A549 (cell line): ENCODE measurements around the gene MEG3. TPM values are rescaled to one million over a fixed set of nuclear protein-coding genes. Genes with fewer than 3 reads are reported as not detected.

Experiments used
- ATAC-seq, 2 experiments: fragments of 200-7000 bp in 1 of 2; fragments of >200 bp in 1 of 2; cut with Nextera tagmentation in 1 of 2; cut with Tn5 transposase in 1 of 2; 3 replicates each; pipeline versions ENCODE4 v1.8.0 to v1.9.1; 2018 to 2020; ENCODE audit warnings: mild to moderate bottlenecking in 1 of 2, moderate library complexity in 1 of 2
- CTCF ChIA-PET: fragments of 300-600 bp; sonication (Branson Sonifier 250); formaldehyde crosslinking; extraction: SDS; loops from one replicate; lab custom pipeline; 2021; ENCODE audit warnings: antibody characterized with exemption, inconsistent platforms; lab: Yijun Ruan, JAX
- POLR2A ChIA-PET: fragments of 350-600 bp; formaldehyde crosslinking; extraction: SDS; loops from one replicate; lab custom pipeline; 2021; ENCODE audit warnings: antibody characterized with exemption, inconsistent platforms; lab: Yijun Ruan, JAX
- DNase-seq, 2 experiments: peaks; one replicate each; pipeline versions ENCODE4 v3.0.0 to v3.0.0-alpha.2; 2011 to 2016; ENCODE audit warnings: low read depth in 1 of 2, low spot score in 1 of 2
- FAIRE-seq: peaks from 2 replicates; lab custom pipeline; 2011; peaks lifted over from hg19 to GRCh38; lab: Jason Lieb, UNC
- H3K27ac ChIP-seq, 2 experiments: fragments of >200 bp; sonication (Bioruptor Twin); formaldehyde crosslinking; 3 replicates each; pipeline ENCODE4 v1.5.1; 2016 to 2017
- H3K4me1 ChIP-seq: fragments of >200 bp; sonication (Bioruptor Twin); formaldehyde crosslinking; 3 replicates; pipeline ENCODE4 v1.6.1; 2016
- H3K4me2 ChIP-seq: fragments of >200 bp; sonication (Bioruptor Twin); formaldehyde crosslinking; 3 replicates; pipeline ENCODE4 v1.6.1; 2016
- H3K4me3 ChIP-seq: fragments of >200 bp; sonication (Bioruptor Twin); formaldehyde crosslinking; 3 replicates; pipeline ENCODE4 v1.5.1; 2016
- H3K9me3 ChIP-seq: fragments of >200 bp; sonication (Bioruptor Twin); formaldehyde crosslinking; 3 replicates; pipeline ENCODE4 v1.6.1; 2016
- BHLHE40 ChIP-seq: IDR thresholded peaks from 2 replicates; pipeline ENCODE4 v1.6.1; 2012; ENCODE audit warnings: low read depth, low read length, inconsistent platforms
- CHD2 ChIP-seq: fragments of 150-350 bp; IDR thresholded peaks from 2 replicates; pipeline ENCODE4 v1.6.1; 2014; ENCODE audit warnings: low read length; ENCODE audit not compliant: partially characterized antibody
- CHD4 ChIP-seq: fragments of 200-600 bp; sonication (generic); IDR thresholded peaks from 2 replicates; pipeline ENCODE4 v1.6.1; 2016; ENCODE audit warnings: antibody characterized with exemption, mild to moderate bottlenecking, borderline replicate concordance
- EHF ChIP-seq: fragments of 250-450 bp; sonication (Bioruptor Pico); IDR thresholded peaks from 2 replicates; pipeline ENCODE4 v1.5.0; 2020; ENCODE audit warnings: mild to moderate bottlenecking
- FOSL2 ChIP-seq, 2 experiments: fragments of 450-650 bp in 1 of 2; fragments of >200 bp in 1 of 2; sonication (Bioruptor Twin) in 1 of 2; formaldehyde crosslinking; IDR thresholded peaks; 2 replicates each; pipeline versions ENCODE4 v1.5.0 to v1.6.1; 2016 to 2020; ENCODE audit warnings: mild to moderate bottlenecking in 1 of 2, moderate library complexity in 1 of 2
- FOXS1 ChIP-seq: fragments of 250-450 bp; sonication (Bioruptor Pico); IDR thresholded peaks from 2 replicates; pipeline ENCODE4 v1.5.0; 2020; ENCODE audit warnings: mild to moderate bottlenecking, moderate library complexity
- HDAC2 ChIP-seq: fragments of 200-600 bp; sonication (generic); IDR thresholded peaks from 2 replicates; pipeline ENCODE4 v1.6.1; 2016
- HEYL ChIP-seq: fragments of 250-450 bp; sonication (Bioruptor Pico); IDR thresholded peaks from 2 replicates; pipeline ENCODE4 v1.8.0; 2021; ENCODE audit warnings: mild to moderate bottlenecking, moderate library complexity
- HOXB5 ChIP-seq: fragments of 250-450 bp; sonication (Bioruptor Pico); IDR thresholded peaks from 2 replicates; pipeline ENCODE4 v1.5.0; 2020; ENCODE audit warnings: mild to moderate bottlenecking, moderate library complexity
- JUN ChIP-seq, 2 experiments: fragments of >200 bp; sonication (Bioruptor Twin); formaldehyde crosslinking; IDR thresholded peaks; 2 replicates in 1 of 2; 3 replicates in 1 of 2; pipeline ENCODE4 v1.6.1; 2016 to 2017
- POLR2A ChIP-seq: IDR thresholded peaks from 2 replicates; pipeline ENCODE4 v1.6.1; 2012; ENCODE audit warnings: mild to moderate bottlenecking, low read length
- POLR2AphosphoS2 ChIP-seq: conservative IDR thresholded peaks from 2 replicates; pipeline ENCODE4 v1.6.1; 2012; ENCODE audit warnings: low read length, improper control_type of control experiment, inconsistent platforms
- RAD21 ChIP-seq, 2 experiments: fragments of >200 bp in 1 of 2; sonication (Bioruptor Twin) in 1 of 2; formaldehyde crosslinking in 1 of 2; IDR thresholded peaks in 1 of 2; conservative IDR thresholded peaks in 1 of 2; 2 replicates in 1 of 2; 3 replicates in 1 of 2; pipeline ENCODE4 v1.6.1; 2012 to 2018; ENCODE audit warnings: inconsistent platforms in 1 of 2
- RCOR1 ChIP-seq: fragments of 150-350 bp; IDR thresholded peaks from 2 replicates; pipeline ENCODE4 v1.6.1; 2014; ENCODE audit warnings: antibody characterized with exemption, low read length, low read depth
- RFX5 ChIP-seq: fragments of 450-650 bp; IDR thresholded peaks from 2 replicates; pipeline ENCODE4 v1.7.1; 2014; ENCODE audit warnings: antibody characterized with exemption, mild to moderate bottlenecking, moderate library complexity
- SMC3 ChIP-seq: fragments of >200 bp; sonication (Bioruptor Twin); formaldehyde crosslinking; IDR thresholded peaks from 3 replicates; pipeline ENCODE4 v1.6.1; 2018; ENCODE audit warnings: inconsistent platforms
- TP53 ChIP-seq: fragments of 250-450 bp; sonication (Bioruptor Pico); IDR thresholded peaks from 2 replicates; pipeline ENCODE4 v1.5.0; 2021; ENCODE audit warnings: mild to moderate bottlenecking, moderate library complexity
- WGBS: methylation state at CpG from one replicate; pipeline ENCODE4 v1.1.6; 2017; ENCODE audit errors: missing lambda C conversion rate; 5-methylcytosine and 5-hydroxymethylcytosine counted together
- polyA plus RNA-seq, 4 experiments: library from polyadenylated mRNA; depleted of rRNA in 3 of 4; stranded (reverse); fragments of >200 nt; fragmentation: RNase III in 1 of 4; extraction: RNeasy Plus Mini Kit Qiagen cat#74134 plus additional on column Dnase treatment in 1 of 4; gene quantifications; 2 replicates in 3 of 4; 3 replicates in 1 of 4; pipeline ENCODE4 v1.2.3, GENCODE V29; 2011 to 2017
- TF ChIP-seq, protein P1 (sequence below): fragments of >200 bp; sonication (Bioruptor Twin); formaldehyde crosslinking; IDR thresholded peaks from 3 replicates; pipeline ENCODE4 v1.6.1; 2016
- TF ChIP-seq, protein P2 (sequence below): IDR thresholded peaks from 2 replicates; pipeline ENCODE4 v1.6.1; 2012
- TF ChIP-seq, protein P3 (sequence below): fragments of 200-600 bp; sonication (generic); IDR thresholded peaks from 2 replicates; pipeline ENCODE4 v1.6.1; 2016; ENCODE audit warnings: antibody characterized with exemption, mild to moderate bottlenecking, moderate library complexity
- TF ChIP-seq, protein P4 (sequence below): fragments of >200 bp; sonication (Bioruptor Twin); formaldehyde crosslinking; IDR thresholded peaks from 3 replicates; pipeline ENCODE4 v1.5.1; 2016

The MEG3 gene
- polyA plus RNA-seq, 2 of the 4 experiments (the other 2 are of a cell fraction) = 27.0 to 56.7 TPM

DNA sequence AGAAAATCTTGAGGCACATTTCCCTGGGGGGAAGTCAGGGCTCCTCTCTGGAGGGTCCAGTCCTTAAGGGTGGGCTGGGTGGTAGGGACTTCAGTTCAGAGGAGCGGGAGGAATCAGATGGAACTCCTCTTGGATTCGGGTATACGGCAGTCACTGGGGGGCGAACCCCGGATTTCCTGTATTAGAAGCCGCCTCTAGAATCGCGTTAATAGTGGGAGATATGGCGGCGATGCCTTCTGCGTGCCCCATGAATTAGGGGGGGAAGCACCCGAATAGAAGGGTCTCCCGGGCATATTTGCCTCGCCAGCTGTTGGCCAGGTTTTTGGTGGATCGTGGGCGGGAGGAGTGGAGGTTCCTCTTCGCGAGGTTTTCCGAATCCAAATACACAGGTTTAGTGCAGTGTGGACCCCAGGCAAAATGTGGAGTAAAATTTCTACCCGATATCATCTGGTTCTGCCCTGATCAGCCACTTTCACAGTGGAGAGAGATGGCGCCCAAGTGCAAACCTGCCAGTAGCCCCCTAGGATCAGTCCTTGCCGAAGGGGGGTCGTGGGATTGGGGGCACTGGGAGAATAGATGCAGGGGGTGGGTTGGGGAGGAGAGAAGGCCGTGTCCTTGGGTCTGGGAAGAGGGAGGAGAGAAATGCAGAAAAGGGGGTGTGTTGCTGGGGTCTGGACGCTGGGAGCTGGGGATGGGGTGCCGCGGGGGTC is 628 bp downstream of the MEG3 start:
- POLR2A ChIA-PET = interaction anchor here (0.6 to 1.4 kb wide), 3 partner anchors 133 to 408 kb away, joined by 4 read pairs; no protein-coding TSS in a partner anchor
- WGBS = 27% methylated on average over 24 of the region's 27 CpGs
- FAIRE-seq = no peak
- no peak for DNase-seq
- TF ChIP-seq TP53 (no peak), FOXS1 (CRISPR knock-in tag) (no peak), HDAC2 (no peak), HOXB5 (CRISPR knock-in tag) (no peak), JUN (IDR thresholded peaks at IDR 0.05) (no peak), CHD2 (no peak), RCOR1 (no peak), RFX5 (no peak), HEYL (no peak), EHF (CRISPR knock-in tag) (no peak), BHLHE40 (no peak), RAD21 (conservative IDR thresholded peaks at IDR 0.05 in 1 of 2, IDR thresholded peaks at IDR 0.05 in 1 of 2) (no peak), POLR2AphosphoS2 (no peak), CHD4 (no peak), POLR2A (no peak)
- TF ChIP-seq, protein P1, sequence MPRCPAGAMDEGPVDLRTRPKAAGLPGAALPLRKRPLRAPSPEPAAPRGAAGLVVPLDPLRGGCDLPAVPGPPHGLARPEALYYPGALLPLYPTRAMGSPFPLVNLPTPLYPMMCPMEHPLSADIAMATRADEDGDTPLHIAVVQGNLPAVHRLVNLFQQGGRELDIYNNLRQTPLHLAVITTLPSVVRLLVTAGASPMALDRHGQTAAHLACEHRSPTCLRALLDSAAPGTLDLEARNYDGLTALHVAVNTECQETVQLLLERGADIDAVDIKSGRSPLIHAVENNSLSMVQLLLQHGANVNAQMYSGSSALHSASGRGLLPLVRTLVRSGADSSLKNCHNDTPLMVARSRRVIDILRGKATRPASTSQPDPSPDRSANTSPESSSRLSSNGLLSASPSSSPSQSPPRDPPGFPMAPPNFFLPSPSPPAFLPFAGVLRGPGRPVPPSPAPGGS = no peak
- Histone ChIP-seq H3K27ac (peak overlapping the region; percentile 60 to 78), H3K4me2 (peak overlapping the region; percentile 91), H3K4me1 (no peaks in the 10 kb centered on the region), H3K4me3 (peak overlapping the region; percentile 47), H3K9me3 (peaks cover 5% of the 10 kb centered on the region; the same call in 1 of the 3 replicates)
- CTCF ChIA-PET = interaction anchor here (1.0 kb wide), 1 partner anchor 168 kb away, joined by 3 read pairs; no protein-coding TSS in a partner anchor
- ATAC-seq = peak; percentile 11 to 34; a peak in 3 of 6 replicates

DNA sequence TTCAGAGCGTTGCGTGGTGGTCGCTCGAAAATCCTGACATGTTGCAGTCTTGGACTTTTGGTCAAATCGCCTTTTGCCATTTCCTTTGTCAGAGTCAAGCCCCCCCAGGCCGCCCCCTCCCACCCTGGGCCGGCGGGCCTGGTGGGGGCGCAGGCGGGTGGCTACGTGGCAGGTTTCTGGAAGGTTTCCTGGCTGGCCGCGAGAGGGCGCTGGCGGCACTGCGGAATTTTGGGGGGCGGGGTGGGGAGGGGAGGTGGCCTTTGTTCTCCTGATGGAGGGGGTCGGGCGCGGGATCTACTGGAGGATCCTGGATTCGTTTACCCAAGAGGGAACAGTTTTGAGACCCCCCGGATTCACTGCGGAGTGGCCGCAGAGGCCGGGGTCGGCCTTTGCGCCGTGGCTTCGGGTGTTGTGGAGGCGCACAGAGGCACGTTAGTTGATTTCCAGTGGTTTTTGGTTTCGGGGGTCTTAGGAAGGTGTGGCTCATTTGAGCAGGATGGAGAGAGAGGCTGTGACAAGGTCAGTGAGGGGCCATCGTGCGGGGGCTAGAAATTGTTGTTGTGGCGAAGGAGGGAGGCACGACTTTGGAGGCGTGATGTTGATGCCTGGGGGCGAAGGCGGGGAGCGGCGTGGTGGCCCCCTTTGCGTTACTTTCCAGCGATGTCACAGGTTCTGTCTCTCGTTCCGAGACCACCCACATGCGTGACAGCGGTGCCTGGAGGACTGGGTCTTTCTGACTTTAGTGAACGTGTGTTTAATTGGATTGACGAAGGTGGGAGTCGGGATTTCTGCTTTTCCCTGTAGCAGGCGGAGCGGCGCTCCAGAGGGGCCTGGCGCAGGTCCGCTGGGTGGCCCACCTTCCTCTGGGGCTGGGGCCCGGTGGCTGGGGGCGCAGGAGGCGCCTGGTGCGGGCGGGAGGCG is 1.4 kb downstream of the MEG3 start:
- FAIRE-seq = no peak

More for the DNA sequence above, 1.4 kb downstream of the MEG3 start:
- Histone ChIP-seq H3K4me3 (peak overlapping the region; percentile 47), H3K9me3 (peaks cover 5% of the 10 kb centered on the region; the same call in 1 of the 3 replicates), H3K4me1 (no peaks in the 10 kb centered on the region)
- CTCF ChIA-PET = interaction anchor here (1.0 kb wide), 1 partner anchor 169 kb away, joined by 3 read pairs; no protein-coding TSS in a partner anchor
- no peak for DNase-seq
- POLR2A ChIA-PET = interaction anchor here (1.4 kb wide), 1 partner anchor 134 kb away, joined by 4 read pairs; no protein-coding TSS in a partner anchor
- TF ChIP-seq, protein P2, sequence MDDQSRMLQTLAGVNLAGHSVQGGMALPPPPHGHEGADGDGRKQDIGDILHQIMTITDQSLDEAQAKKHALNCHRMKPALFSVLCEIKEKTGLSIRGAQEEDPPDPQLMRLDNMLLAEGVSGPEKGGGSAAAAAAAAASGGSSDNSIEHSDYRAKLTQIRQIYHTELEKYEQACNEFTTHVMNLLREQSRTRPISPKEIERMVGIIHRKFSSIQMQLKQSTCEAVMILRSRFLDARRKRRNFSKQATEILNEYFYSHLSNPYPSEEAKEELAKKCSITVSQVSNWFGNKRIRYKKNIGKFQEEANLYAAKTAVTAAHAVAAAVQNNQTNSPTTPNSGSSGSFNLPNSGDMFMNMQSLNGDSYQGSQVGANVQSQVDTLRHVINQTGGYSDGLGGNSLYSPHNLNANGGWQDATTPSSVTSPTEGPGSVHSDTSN = no peak
- TF ChIP-seq HOXB5 (CRISPR knock-in tag) (no peak), SMC3 (peak; percentile 46), FOSL2 (IDR thresholded peaks at IDR 0.05) (no peak), FOSL2 (CRISPR knock-in tag; IDR thresholded peaks at IDR 0.05) (no peak), RAD21 (conservative IDR thresholded peaks at IDR 0.05 in 1 of 2, IDR thresholded peaks at IDR 0.05 in 1 of 2) (peak in 1 of 2 experiments; percentile 36; a peak in 3 of 5 replicates)
- TF ChIP-seq, protein P3, sequence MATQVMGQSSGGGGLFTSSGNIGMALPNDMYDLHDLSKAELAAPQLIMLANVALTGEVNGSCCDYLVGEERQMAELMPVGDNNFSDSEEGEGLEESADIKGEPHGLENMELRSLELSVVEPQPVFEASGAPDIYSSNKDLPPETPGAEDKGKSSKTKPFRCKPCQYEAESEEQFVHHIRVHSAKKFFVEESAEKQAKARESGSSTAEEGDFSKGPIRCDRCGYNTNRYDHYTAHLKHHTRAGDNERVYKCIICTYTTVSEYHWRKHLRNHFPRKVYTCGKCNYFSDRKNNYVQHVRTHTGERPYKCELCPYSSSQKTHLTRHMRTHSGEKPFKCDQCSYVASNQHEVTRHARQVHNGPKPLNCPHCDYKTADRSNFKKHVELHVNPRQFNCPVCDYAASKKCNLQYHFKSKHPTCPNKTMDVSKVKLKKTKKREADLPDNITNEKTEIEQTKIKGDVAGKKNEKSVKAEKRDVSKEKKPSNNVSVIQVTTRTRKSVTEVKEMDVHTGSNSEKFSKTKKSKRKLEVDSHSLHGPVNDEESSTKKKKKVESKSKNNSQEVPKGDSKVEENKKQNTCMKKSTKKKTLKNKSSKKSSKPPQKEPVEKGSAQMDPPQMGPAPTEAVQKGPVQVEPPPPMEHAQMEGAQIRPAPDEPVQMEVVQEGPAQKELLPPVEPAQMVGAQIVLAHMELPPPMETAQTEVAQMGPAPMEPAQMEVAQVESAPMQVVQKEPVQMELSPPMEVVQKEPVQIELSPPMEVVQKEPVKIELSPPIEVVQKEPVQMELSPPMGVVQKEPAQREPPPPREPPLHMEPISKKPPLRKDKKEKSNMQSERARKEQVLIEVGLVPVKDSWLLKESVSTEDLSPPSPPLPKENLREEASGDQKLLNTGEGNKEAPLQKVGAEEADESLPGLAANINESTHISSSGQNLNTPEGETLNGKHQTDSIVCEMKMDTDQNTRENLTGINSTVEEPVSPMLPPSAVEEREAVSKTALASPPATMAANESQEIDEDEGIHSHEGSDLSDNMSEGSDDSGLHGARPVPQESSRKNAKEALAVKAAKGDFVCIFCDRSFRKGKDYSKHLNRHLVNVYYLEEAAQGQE = no peak
- TF ChIP-seq, protein P4, sequence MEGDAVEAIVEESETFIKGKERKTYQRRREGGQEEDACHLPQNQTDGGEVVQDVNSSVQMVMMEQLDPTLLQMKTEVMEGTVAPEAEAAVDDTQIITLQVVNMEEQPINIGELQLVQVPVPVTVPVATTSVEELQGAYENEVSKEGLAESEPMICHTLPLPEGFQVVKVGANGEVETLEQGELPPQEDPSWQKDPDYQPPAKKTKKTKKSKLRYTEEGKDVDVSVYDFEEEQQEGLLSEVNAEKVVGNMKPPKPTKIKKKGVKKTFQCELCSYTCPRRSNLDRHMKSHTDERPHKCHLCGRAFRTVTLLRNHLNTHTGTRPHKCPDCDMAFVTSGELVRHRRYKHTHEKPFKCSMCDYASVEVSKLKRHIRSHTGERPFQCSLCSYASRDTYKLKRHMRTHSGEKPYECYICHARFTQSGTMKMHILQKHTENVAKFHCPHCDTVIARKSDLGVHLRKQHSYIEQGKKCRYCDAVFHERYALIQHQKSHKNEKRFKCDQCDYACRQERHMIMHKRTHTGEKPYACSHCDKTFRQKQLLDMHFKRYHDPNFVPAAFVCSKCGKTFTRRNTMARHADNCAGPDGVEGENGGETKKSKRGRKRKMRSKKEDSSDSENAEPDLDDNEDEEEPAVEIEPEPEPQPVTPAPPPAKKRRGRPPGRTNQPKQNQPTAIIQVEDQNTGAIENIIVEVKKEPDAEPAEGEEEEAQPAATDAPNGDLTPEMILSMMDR = peak; percentile 54
- TF ChIP-seq, all 56 proteins: peak for 3
- H3K4me2 ChIP-seq = peak overlapping the region; percentile 91
- peak overlapping the region; percentile 60 to 78 for H3K27ac ChIP-seq
- ATAC-seq = peak in 1 of 2 experiments; percentile 11; a peak in 1 of 6 replicates
- 71% methylated on average over 54 of the region's 61 CpGs for WGBS
